Keratinocyte (primary cell): ENCODE data around the gene DYNC1I2. TPM values are rescaled to one million over a fixed set of nuclear protein-coding genes. Genes with fewer than 3 reads are reported as not detected.

ENCODE experiments used
- DNase-seq: peaks from one replicate; pipeline ENCODE4 v3.0.0-alpha.2; 2011; ENCODE audit warnings: low read depth, missing footprints, low spot score
- FAIRE-seq: peaks from 2 replicates; lab custom pipeline; 2011; peaks lifted over from hg19 to GRCh38; lab: Jason Lieb, UNC
- H2AFZ ChIP-seq: 2 replicates; pipeline ENCODE4 v1.6.0; 2012; ENCODE audit warnings: low read length, control low read depth, inconsistent platforms; ENCODE audit not compliant: control insufficient read depth
- H3K27ac ChIP-seq: 2 replicates; pipeline ENCODE4 v1.5.1; 2011; ENCODE audit warnings: low read length; ENCODE audit not compliant: control insufficient read depth, insufficient read depth
- H3K27me3 ChIP-seq: 3 replicates; pipeline ENCODE4 v1.6.0; 2011; ENCODE audit warnings: low read length; ENCODE audit not compliant: control insufficient read depth, insufficient read depth; ENCODE audit errors: extremely low read depth
- H3K36me3 ChIP-seq, 2 experiments: 2 replicates in 1 of 2; 3 replicates in 1 of 2; pipeline ENCODE4 v1.5.1; 2011; ENCODE audit warnings: low read length in 2 of 2, mild to moderate bottlenecking in 1 of 2; ENCODE audit not compliant: control insufficient read depth in 2 of 2, insufficient read depth in 2 of 2; ENCODE audit errors: extremely low read depth in 1 of 2
- H3K4me1 ChIP-seq: 3 replicates; pipeline ENCODE4 v1.5.1; 2011; ENCODE audit warnings: low read length; ENCODE audit not compliant: control insufficient read depth, insufficient read depth; ENCODE audit errors: extremely low read depth
- H3K4me2 ChIP-seq: 3 replicates; pipeline ENCODE4 v1.6.0; 2011; ENCODE audit warnings: low read depth, low read length; ENCODE audit not compliant: control insufficient read depth, insufficient read depth; ENCODE audit errors: extremely low read depth
- H3K4me3 ChIP-seq, 3 experiments: fragments of 200-600 bp in 1 of 3; sonication (generic) in 1 of 3; 2 replicates in 2 of 3; 3 replicates in 1 of 3; pipeline ENCODE4 v1.5.1; 2011 to 2016; ENCODE audit warnings: low read length in 3 of 3, mild to moderate bottlenecking in 3 of 3, control low read depth in 2 of 3, inconsistent platforms in 1 of 3, low read depth in 1 of 3, mixed read lengths in 1 of 3, mixed run types in 1 of 3, moderate library complexity in 1 of 3; ENCODE audit not compliant: control insufficient read depth in 2 of 3, insufficient read depth in 2 of 3; ENCODE audit errors: extremely low read depth in 1 of 3
- H3K79me2 ChIP-seq: 2 replicates; pipeline ENCODE4 v1.6.0; 2012; ENCODE audit warnings: low read length; ENCODE audit not compliant: control insufficient read depth, insufficient read depth
- H3K9ac ChIP-seq: 3 replicates; pipeline ENCODE4 v1.6.0; 2011; ENCODE audit warnings: low read length; ENCODE audit not compliant: control insufficient read depth, insufficient read depth; ENCODE audit errors: extremely low read depth
- H3K9me1 ChIP-seq: 3 replicates; pipeline ENCODE4 v1.6.0; 2011; ENCODE audit warnings: low read length; ENCODE audit not compliant: control insufficient read depth, insufficient read depth; ENCODE audit errors: extremely low read depth
- H3K9me3 ChIP-seq: 2 replicates; pipeline ENCODE4 v1.5.1; 2012; ENCODE audit warnings: low read depth, low read length; ENCODE audit not compliant: control insufficient read depth
- H4K20me1 ChIP-seq: 3 replicates; pipeline ENCODE4 v1.6.0; 2011; ENCODE audit warnings: low read length; ENCODE audit not compliant: control insufficient read depth, insufficient read depth; ENCODE audit errors: extremely low read depth
- EZH2 ChIP-seq: IDR thresholded peaks from one replicate; pipeline ENCODE4 v1.6.1; 2012; ENCODE audit warnings: inconsistent platforms, mild to moderate bottlenecking, low read length, moderate library complexity
- dilution Hi-C: fragments of 300-500 bp; cut with MboI; formaldehyde crosslinking; loops from one replicate; pipeline ENCODE4 v1.7.0; 2020; ENCODE audit warnings: low sequenced_read_pairs; ENCODE audit not compliant: extremely low pct_ligation_motif_present
- polyA plus RNA-seq, 5 experiments: library from polyadenylated mRNA; depleted of rRNA in 3 of 5; stranded (reverse) in 3 of 5; stranded (forward) in 1 of 5; unstranded in 1 of 5; fragments of >200 nt; gene quantifications; 1 replicate in 1 of 5; 2 replicates in 3 of 5; 3 replicates in 1 of 5; pipeline versions ENCODE4 v1.2.1 to v1.2.3, GENCODE V29; 2011 to 2012; ENCODE audit warnings: missing spikeins in 2 of 5, low read depth in 1 of 5, low replicate concordance in 1 of 5
- TF ChIP-seq, protein P1 (sequence below), 3 experiments: IDR thresholded peaks in 1 of 3; conservative IDR thresholded peaks in 1 of 3; optimal IDR thresholded peaks in 1 of 3; 2 replicates in 2 of 3; 3 replicates in 1 of 3; pipeline versions ENCODE3 to v1.5.1; 2011; ENCODE audit warnings: low read length in 3 of 3, mild to moderate bottlenecking in 3 of 3, moderate library complexity in 2 of 3, control low read depth in 1 of 3, inconsistent platforms in 1 of 3; ENCODE audit not compliant: insufficient read depth in 2 of 3; ENCODE audit errors: extremely low read depth in 1 of 3

DYNC1I2 gene
- polyA plus RNA-seq, 1 donor (not counting 4 experiments of a cell fraction or from before 2014, with no cell fraction given) = 237 TPM

DNA sequence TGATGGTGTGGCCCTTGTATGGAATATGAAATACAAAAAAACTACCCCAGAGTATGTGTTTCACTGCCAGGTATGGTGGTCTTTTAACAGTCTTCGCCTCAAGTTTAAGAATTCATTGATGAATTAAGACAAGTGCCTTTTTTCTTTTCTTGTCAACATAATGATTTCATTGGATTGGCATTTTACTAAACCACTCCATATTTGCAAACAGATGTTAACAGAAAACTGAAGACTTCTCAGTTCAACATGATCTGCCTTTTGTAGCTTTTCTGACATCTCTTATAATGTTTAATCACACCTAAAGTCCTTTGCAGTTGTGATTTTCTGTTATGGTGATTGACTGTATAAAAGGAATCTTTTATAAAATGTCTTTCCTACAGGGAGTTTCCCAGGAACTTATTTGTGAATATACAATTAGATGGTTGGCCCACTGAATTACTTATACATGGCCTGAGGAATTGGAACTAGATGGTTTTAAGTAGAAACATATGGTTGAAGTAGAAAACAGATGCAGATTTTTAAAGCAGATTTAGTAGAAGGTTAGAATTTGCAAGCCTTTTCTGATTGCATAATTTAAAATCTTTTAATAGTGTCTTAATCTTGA is 39.7 kb downstream of the DYNC1I2 start:
- Histone ChIP-seq H3K36me3 (peaks cover 0 to 10% of the 10 kb centered on the region in 2 experiments), H3K4me3 (no peak overlapping the region), H3K79me2 (no peaks in the 10 kb centered on the region), H2AFZ (no peak overlapping the region), H3K4me2 (no peak overlapping the region), H3K27me3 (no peaks in the 10 kb centered on the region), H3K4me1 (no peaks in the 10 kb centered on the region), H3K9me3 (no peaks in the 10 kb centered on the region), H4K20me1 (no peaks in the 10 kb centered on the region), H3K9ac (no peak overlapping the region), H3K9me1 (no peaks in the 10 kb centered on the region), H3K27ac (no peak overlapping the region)
- dilution Hi-C loops = no loop called here
- TF ChIP-seq, protein P1, sequence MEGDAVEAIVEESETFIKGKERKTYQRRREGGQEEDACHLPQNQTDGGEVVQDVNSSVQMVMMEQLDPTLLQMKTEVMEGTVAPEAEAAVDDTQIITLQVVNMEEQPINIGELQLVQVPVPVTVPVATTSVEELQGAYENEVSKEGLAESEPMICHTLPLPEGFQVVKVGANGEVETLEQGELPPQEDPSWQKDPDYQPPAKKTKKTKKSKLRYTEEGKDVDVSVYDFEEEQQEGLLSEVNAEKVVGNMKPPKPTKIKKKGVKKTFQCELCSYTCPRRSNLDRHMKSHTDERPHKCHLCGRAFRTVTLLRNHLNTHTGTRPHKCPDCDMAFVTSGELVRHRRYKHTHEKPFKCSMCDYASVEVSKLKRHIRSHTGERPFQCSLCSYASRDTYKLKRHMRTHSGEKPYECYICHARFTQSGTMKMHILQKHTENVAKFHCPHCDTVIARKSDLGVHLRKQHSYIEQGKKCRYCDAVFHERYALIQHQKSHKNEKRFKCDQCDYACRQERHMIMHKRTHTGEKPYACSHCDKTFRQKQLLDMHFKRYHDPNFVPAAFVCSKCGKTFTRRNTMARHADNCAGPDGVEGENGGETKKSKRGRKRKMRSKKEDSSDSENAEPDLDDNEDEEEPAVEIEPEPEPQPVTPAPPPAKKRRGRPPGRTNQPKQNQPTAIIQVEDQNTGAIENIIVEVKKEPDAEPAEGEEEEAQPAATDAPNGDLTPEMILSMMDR (optimal IDR thresholded peaks at IDR 0.05 in 1 of 3, IDR thresholded peaks at IDR 0.05 in 1 of 3, conservative IDR thresholded peaks at IDR 0.05 in 1 of 3; ENCODE audit: extremely low read depth in 1 of 3, insufficient read depth in 2 of 3, low read length in 3 of 3) = no peak
- no peak for TF ChIP-seq EZH2
- FAIRE-seq (no peak), DNase-seq (no peak)

DNA sequence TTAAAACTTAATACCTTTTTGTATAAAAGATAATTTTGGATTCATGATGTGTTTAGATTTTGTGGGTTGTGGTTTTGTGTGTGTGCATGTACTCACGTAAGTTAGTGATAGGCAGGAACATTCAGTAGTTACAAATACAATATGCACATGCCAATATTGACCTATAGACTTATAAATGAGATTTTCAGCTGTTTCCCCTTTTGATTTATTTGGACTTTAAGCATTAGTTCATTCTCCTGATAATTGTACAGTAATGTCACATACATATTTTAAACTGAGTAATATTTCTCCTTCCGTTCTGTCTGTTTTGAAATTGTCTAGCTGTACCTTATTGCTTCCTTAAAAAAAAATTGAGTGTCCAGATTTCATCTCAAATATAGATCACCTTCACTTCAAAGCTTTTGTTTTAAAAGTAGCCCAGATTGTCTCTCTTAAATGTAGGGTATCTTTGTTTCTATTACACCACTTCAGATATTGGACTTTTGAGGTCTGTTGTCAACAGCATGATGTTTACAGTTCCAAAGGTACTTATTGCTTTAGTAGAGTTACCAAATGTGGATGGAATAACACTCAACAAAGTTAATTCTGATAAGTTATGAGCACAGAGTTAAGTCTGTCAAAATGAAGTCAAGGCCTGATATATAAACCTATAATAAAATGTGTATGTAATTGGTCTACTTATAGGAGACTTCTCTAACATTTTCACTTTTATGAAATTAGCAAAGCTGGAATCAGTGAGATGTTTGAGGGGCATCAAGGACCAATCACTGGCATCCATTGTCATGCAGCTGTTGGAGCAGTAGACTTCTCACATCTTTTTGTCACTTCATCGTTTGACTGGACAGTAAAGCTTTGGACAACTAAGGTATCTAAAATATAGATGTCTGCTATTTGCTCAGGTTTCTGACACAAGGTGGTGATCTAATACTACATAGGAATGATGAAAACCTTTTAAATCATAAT is 42.0 kb downstream of the DYNC1I2 start:
- no peaks in the 10 kb centered on the region for H3K9me3 ChIP-seq
- peaks cover 0 to 9% of the 10 kb centered on the region in 2 experiments for H3K36me3 ChIP-seq
- no peak overlapping the region for H3K4me2 ChIP-seq
- FAIRE-seq = no peak
- no peaks in the 10 kb centered on the region for H3K9me1 ChIP-seq
- no peaks in the 10 kb centered on the region for H4K20me1 ChIP-seq
- H3K79me2 ChIP-seq = no peaks in the 10 kb centered on the region
- TF ChIP-seq, protein P1 (optimal IDR thresholded peaks at IDR 0.05 in 1 of 3, IDR thresholded peaks at IDR 0.05 in 1 of 3, conservative IDR thresholded peaks at IDR 0.05 in 1 of 3; ENCODE audit: extremely low read depth in 1 of 3, insufficient read depth in 2 of 3, low read length in 3 of 3) = no peak
- no peak for TF ChIP-seq EZH2
- no peak overlapping the region for H3K4me3 ChIP-seq
- H3K27ac ChIP-seq = no peak overlapping the region
- H3K4me1 ChIP-seq = no peaks in the 10 kb centered on the region
- no peak overlapping the region for H3K9ac ChIP-seq
- no peak overlapping the region for H2AFZ ChIP-seq
- DNase-seq = no peak
- H3K27me3 ChIP-seq = no peaks in the 10 kb centered on the region
- dilution Hi-C loops = no loop called here
